ENCODE data around the gene KRT17.

KRT17 gene

DNA sequence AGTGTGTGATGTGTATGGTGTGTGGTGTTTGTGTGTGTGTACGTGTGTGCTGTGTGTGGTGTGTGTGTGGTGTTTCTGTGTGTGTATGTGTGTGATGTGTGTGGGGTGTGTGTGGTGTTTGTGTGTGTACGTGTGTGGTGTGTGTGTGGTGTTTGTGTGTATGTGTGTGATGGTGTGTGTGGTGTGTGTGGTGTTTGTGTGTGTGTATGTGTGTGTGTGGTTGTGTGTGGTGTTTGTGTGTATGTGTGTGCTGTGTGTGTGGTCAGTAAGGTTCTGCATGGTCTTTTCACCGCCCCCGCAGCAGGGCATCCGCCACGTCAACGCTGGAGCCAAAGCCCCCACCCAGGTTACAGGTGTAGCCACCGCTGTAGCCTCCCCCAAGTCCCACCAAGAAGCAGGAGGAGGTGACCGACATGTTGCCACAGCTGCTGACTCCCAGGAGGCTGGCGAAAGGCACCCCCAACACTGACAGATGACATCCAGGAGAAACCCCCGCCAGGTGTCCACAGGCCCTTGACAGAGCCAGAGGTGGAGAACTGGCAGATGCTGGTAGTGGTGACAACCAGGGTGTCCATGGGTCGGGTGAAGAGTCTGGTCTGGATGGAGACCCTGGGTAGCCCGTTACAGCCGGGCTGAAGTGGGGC, 9.3 kb upstream of the KRT17 start:
- no peak overlapping the region for H3K4me2 ChIP-seq (ENCODE audit: low read length)
- no peak overlapping the region for H3K9ac ChIP-seq (ENCODE audit: low read length)
- H4K20me1 ChIP-seq (ENCODE audit: insufficient read depth, low read length), result no peaks in the 10 kb centered on the region
- no peaks in the 10 kb centered on the region for H3K36me3 ChIP-seq (replicated peaks; ENCODE audit: low read depth, low read length)
- H3K27ac ChIP-seq (ENCODE audit: low read length), result no peak overlapping the region
- no peaks in the 10 kb centered on the region for H3K79me2 ChIP-seq (ENCODE audit: low read length)
- no peaks in the 10 kb centered on the region for H3K27me3 ChIP-seq (ENCODE audit: low read depth, low read length)
- no peak for TF ChIP-seq EZH2phosphoT487 (IDR thresholded peaks at IDR 0.05; ENCODE audit: low read depth)
- TF ChIP-seq, protein P1, sequence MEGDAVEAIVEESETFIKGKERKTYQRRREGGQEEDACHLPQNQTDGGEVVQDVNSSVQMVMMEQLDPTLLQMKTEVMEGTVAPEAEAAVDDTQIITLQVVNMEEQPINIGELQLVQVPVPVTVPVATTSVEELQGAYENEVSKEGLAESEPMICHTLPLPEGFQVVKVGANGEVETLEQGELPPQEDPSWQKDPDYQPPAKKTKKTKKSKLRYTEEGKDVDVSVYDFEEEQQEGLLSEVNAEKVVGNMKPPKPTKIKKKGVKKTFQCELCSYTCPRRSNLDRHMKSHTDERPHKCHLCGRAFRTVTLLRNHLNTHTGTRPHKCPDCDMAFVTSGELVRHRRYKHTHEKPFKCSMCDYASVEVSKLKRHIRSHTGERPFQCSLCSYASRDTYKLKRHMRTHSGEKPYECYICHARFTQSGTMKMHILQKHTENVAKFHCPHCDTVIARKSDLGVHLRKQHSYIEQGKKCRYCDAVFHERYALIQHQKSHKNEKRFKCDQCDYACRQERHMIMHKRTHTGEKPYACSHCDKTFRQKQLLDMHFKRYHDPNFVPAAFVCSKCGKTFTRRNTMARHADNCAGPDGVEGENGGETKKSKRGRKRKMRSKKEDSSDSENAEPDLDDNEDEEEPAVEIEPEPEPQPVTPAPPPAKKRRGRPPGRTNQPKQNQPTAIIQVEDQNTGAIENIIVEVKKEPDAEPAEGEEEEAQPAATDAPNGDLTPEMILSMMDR (IDR thresholded peaks at IDR 0.05; ENCODE audit: low read depth, low read length), result no peak
- no peaks in the 10 kb centered on the region for H3K9me3 ChIP-seq (ENCODE audit: insufficient read depth, low read length)
- H3K4me3 ChIP-seq (ENCODE audit: low read length), result no peak overlapping the region
- H2AFZ ChIP-seq (ENCODE audit: low read depth, low read length), result no peak overlapping the region
- H3K4me1 ChIP-seq (ENCODE audit: low read length), result no peaks in the 10 kb centered on the region

DNA sequence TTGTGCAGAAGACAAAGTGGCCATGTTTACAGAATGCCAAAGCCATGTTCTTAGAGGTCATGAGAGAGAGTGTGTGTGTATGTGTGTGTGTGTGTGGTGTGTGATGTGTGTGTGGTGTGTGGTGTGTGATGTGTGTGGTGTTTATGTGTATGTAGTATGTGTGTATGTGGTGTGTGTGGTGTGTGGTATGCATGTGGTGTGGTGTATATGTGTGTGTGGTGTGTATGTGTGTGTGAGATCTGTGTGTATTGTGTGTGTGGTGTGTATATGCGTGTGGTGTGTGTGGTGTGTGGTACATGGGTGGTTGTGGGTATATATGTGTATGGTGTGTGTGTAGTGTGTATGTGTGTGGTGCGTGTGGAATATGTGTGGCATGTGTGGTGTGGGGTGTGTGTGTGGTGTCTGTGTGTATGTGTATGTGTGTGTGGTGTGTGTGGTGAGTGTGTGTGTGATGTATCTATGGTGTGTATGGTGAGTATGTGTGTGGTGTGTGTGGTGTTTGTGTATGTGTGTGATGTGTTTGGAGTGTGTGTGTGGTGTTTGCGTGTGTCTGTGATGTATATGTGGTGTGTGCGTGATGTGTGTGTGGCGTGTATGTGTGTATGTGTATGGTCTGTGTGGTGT, 8.2 kb upstream of the KRT17 start:
- TF ChIP-seq EZH2phosphoT487 (IDR thresholded peaks at IDR 0.05; ENCODE audit: low read depth), result no peak
- TF ChIP-seq, protein P1 (IDR thresholded peaks at IDR 0.05; ENCODE audit: low read depth, low read length), result no peak
- Histone ChIP-seq H3K36me3 (replicated peaks; ENCODE audit: low read depth, low read length) (no peaks in the 10 kb centered on the region), H3K27ac (ENCODE audit: low read length) (no peak overlapping the region)

DNA sequence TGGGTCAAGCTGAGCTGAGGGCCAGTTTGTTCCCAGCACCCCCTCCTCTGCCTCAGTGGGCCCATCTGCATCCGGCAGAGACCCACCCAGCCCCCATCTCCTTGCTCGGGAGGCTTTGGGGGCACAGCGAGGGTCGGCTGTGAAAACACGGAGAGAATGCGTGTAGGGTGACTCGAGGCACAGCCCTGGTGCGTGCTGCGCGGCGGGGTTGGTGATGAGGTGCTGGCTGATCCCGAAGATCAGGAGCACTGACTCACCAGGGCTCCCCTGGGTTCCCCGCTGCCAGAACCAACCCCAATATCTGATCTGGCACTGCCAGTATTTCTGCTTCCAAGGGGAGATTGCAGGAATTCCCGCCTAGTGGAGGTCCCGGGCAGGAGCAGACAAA, 7.5 kb upstream of the KRT17 start:
- no peaks in the 10 kb centered on the region for H3K9me3 ChIP-seq (ENCODE audit: insufficient read depth, low read length)
- no peak overlapping the region for H3K4me3 ChIP-seq (ENCODE audit: low read length)
- no peaks in the 10 kb centered on the region for H3K4me1 ChIP-seq (ENCODE audit: low read length)
- TF ChIP-seq, protein P1 (IDR thresholded peaks at IDR 0.05; ENCODE audit: low read depth, low read length), result no peak
- TF ChIP-seq EZH2phosphoT487 (IDR thresholded peaks at IDR 0.05; ENCODE audit: low read depth), result no peak
- H3K27me3 ChIP-seq (ENCODE audit: low read depth, low read length), result no peaks in the 10 kb centered on the region
- no peaks in the 10 kb centered on the region for H3K79me2 ChIP-seq (ENCODE audit: low read length)
- H3K9ac ChIP-seq (ENCODE audit: low read length), result no peak overlapping the region
- no peak overlapping the region for H2AFZ ChIP-seq (ENCODE audit: low read depth, low read length)
- H3K4me2 ChIP-seq (ENCODE audit: low read length), result no peak overlapping the region
- no peaks in the 10 kb centered on the region for H3K36me3 ChIP-seq (replicated peaks; ENCODE audit: low read depth, low read length)
- no peak overlapping the region for H3K27ac ChIP-seq (ENCODE audit: low read length)
- no peaks in the 10 kb centered on the region for H4K20me1 ChIP-seq (ENCODE audit: insufficient read depth, low read length)

More for the DNA sequence above, 8.2 kb upstream of the KRT17 start:
- H3K9me3 ChIP-seq (ENCODE audit: insufficient read depth, low read length), result no peaks in the 10 kb centered on the region
- H4K20me1 ChIP-seq (ENCODE audit: insufficient read depth, low read length), result no peaks in the 10 kb centered on the region
- no peaks in the 10 kb centered on the region for H3K79me2 ChIP-seq (ENCODE audit: low read length)
- H3K4me3 ChIP-seq (ENCODE audit: low read length), result no peak overlapping the region
- no peaks in the 10 kb centered on the region for H3K27me3 ChIP-seq (ENCODE audit: low read depth, low read length)
- H3K9ac ChIP-seq (ENCODE audit: low read length), result no peak overlapping the region
- no peaks in the 10 kb centered on the region for H3K4me1 ChIP-seq (ENCODE audit: low read length)
- no peak overlapping the region for H3K4me2 ChIP-seq (ENCODE audit: low read length)
- no peak overlapping the region for H2AFZ ChIP-seq (ENCODE audit: low read depth, low read length)

DNA sequence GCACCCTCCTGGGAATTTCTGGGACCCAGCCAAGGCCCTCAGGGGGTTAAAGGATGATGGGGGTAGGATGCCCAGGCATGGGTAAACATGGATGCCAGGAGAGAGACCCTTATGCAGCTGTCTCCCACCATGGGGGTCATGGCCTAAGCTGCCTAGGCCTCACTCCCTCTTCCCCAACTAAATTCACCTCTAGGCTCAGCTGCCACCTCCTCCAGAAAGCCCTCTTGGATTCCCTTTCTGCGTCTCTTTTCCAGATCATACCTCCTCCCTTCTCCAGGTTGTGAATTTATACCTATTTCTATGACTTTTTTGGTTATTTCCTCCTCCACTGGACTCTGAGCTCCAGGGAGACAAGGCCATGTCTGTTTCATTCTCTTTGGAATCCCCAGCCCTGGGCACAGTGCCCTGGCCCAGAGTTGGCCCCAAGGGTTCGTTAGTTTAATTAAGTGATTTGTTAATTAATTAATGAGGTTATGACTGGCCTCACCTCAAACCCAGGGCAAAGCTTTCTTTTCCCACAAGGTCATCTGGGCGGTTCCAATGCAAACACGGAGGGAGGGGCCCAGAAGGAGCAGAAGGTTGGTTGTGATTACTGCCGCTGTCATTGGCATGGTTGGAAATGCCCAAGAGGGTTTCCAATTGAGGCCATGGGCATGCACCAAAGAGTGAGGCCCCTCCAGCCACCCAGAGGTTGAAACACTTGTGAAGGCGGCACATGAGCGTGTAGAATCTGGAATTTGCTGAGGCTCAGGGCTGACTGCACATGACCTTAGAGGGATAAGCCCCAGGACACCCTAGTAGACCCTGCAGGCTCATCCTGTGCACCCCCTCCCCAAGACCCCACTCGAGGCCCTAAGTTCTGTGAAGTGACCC, 6.9 kb upstream of the KRT17 start:
- H3K9me3 ChIP-seq (ENCODE audit: insufficient read depth, low read length), result no peaks in the 10 kb centered on the region
- no peaks in the 10 kb centered on the region for H3K79me2 ChIP-seq (ENCODE audit: low read length)
- no peak for TF ChIP-seq EZH2phosphoT487 (IDR thresholded peaks at IDR 0.05; ENCODE audit: low read depth)
- TF ChIP-seq, protein P1 (IDR thresholded peaks at IDR 0.05; ENCODE audit: low read depth, low read length), result no peak

More for the DNA sequence above, 6.9 kb upstream of the KRT17 start:
- no peaks in the 10 kb centered on the region for H3K27me3 ChIP-seq (ENCODE audit: low read depth, low read length)
- H4K20me1 ChIP-seq (ENCODE audit: insufficient read depth, low read length), result no peaks in the 10 kb centered on the region
- H3K4me2 ChIP-seq (ENCODE audit: low read length), result no peak overlapping the region
- H3K36me3 ChIP-seq (replicated peaks; ENCODE audit: low read depth, low read length), result no peaks in the 10 kb centered on the region
- no peaks in the 10 kb centered on the region for H3K4me1 ChIP-seq (ENCODE audit: low read length)
- no peak overlapping the region for H2AFZ ChIP-seq (ENCODE audit: low read depth, low read length)
- no peak overlapping the region for H3K27ac ChIP-seq (ENCODE audit: low read length)
- no peak overlapping the region for H3K9ac ChIP-seq (ENCODE audit: low read length)
- no peak overlapping the region for H3K4me3 ChIP-seq (ENCODE audit: low read length)

Measured in OCI-LY3 (cell line).